ENCODE measurements around the gene TMEM52.

GRCh38 chr1:1893997-1894353 lies 25.1 kb downstream of the TMEM52 start:
- TF ChIP-seq FOXJ3 (CRISPR knock-in tag; IDR thresholded peaks at IDR 0.05) (no peak), CTCF (IDR thresholded peaks at IDR 0.05) (no peak), EP300 (IDR thresholded peaks at IDR 0.05; ENCODE audit: borderline replicate concordance in 1 of 2, low read depth in 1 of 2, low read length in 1 of 2) (no peak), POLR2AphosphoS5 (IDR thresholded peaks at IDR 0.05; ENCODE audit: low read depth, low read length) (no peak), TEAD4 (IDR thresholded peaks at IDR 0.05; ENCODE audit: borderline replicate concordance, insufficient read depth) (no peak), SMC3 (IDR thresholded peaks at IDR 0.05; ENCODE audit: low read depth, low read length) (no peak), TAF1 (IDR thresholded peaks at IDR 0.05; ENCODE audit: borderline replicate concordance, low read depth, low read length) (no peak), MAX (IDR thresholded peaks at IDR 0.05; ENCODE audit: low read depth) (no peak), REST (IDR thresholded peaks at IDR 0.05; ENCODE audit: low read depth, low read length) (no peak), SIN3A (IDR thresholded peaks at IDR 0.05; ENCODE audit: borderline replicate concordance, low read depth, low read length) (no peak), YY1 (IDR thresholded peaks at IDR 0.05; ENCODE audit: low read depth) (no peak), PBX3 (IDR thresholded peaks at IDR 0.05) (no peak), RAD21 (IDR thresholded peaks at IDR 0.05; ENCODE audit: low read length) (no peak), USF2 (IDR thresholded peaks at IDR 0.05; ENCODE audit: borderline replicate concordance, low read depth, low read length) (no peak)

All from SK-N-SH (cell line).